HG03095 (cell line): ENCODE data around the gene APOBEC3C.
"Not testable (repeated sequence)": the region's sequence is repeated elsewhere in the genome, so short reads cannot be mapped to it uniquely, and the experiment has no call there.

Source experiments
- ATAC-seq: cut with Tn5 transposase; IDR thresholded peaks from one replicate; pipeline ENCODE4 v1.9.1; 2021; ENCODE audit warnings: moderate library complexity; ENCODE audit not compliant: unreplicated experiment

The APOBEC3C gene

GRCh38 chr22:39055658-39056057 lies 41.6 kb downstream of the APOBEC3C start:
- ATAC-seq = no peak

GRCh38 chr22:39061290-39061689 lies 47.2 kb downstream of the APOBEC3C start:
- ATAC-seq = not testable (repeated sequence)

DNA sequence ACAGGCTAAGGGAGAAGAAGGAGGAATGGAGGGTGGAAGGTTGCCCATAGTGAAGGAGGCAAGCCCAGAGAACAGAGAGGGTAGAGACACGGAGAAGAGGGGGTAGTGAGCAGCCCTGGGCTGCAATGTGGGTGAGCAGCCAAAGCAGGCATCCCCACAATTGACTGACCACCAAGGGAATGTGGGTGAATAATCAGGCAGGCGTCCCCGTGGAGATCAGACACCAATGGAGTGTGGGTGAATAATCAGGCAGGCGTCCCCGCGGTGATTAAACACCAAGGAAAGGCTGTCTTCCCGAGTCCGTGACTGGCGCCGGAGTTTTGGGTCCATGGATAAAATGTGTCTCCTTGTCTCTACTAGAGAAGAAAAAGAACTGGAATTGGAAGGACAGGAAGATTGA lies 47.9 kb downstream of the APOBEC3C start:
- ATAC-seq = not testable (repeated sequence)

DNA sequence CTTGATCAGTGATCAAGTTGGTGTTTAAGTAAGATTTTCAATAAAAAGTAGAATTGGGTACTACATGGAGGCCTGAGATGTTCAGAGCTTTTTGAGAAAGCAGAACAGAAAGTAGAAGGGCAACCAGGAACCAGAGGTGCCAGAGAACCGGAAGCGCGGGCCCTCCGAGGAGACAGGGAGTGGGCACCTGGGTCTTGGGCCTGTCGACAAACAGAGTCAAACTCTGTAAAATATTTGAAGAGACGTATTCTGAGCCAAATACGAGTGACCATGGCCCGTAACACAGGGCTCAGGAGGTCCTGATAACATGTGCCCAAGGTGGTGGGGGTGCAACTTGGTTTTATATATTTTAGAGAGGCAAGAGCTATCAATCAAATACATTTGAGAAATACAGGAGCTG lies 49.8 kb downstream of the APOBEC3C start:
- ATAC-seq = not testable (repeated sequence)

GRCh38 chr22:39066442-39067276 lies 52.6 kb downstream of the APOBEC3C start:
- ATAC-seq = peak; percentile 44

DNA sequence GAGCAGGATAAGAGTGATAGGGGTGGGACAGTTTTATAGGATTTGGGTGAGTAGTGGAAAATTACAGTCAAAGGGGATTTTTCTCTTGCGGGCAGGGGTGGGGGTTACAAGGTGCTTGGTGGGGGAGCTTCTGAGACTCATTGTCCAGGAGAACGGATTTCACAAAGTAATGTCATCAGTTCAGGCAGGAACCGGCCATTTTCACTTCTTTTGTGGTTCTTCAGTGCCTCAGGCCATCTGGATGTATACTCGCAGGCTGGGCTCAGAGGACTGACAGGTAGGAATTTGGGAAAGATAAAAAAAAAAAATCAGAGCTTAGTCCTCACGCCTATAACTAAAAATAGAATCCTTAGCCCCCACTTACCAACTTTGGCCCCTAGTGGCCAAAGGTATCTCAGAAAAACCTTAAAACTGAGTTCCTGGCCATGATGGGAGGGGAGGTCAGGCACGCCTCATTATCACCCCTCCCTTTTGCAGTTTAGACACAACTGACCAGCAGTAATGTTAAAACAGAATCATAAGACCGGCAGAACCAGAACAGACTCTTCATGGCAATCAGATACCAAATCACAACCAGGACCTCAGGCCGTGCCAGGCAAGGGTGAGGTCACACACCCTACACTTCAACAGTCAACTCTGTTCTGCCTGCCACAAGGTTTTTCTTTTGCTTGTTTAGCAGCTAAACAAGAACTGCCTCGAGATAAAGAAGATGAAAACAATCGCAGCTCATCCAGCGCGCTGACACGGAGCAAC lies 54.2 kb downstream of the APOBEC3C start:
- ATAC-seq = no peak
